ENCODE results near the gene PCSK6.

Gene PCSK6

GRCh38 chr15:101461097-101461496 lies 28.4 kb downstream of the PCSK6 start:
- TF ChIP-seq CTCF (IDR thresholded peaks at IDR 0.05; ENCODE audit: insufficient read depth, low read depth, low read length, missing control alignments) = no peak
- DNase-seq (ENCODE audit: low read depth) = no peak
- H3K4me3 ChIP-seq (ENCODE audit: low read depth, low read length) = no peak overlapping the region

GRCh38 chr15:101459579-101460300 lies 29.8 kb downstream of the PCSK6 start:
- no peak for DNase-seq (ENCODE audit: low read depth)
- TF ChIP-seq CTCF (IDR thresholded peaks at IDR 0.05; ENCODE audit: insufficient read depth, low read depth, low read length, missing control alignments) = no peak
- H3K4me3 ChIP-seq (ENCODE audit: low read depth, low read length) = no peak overlapping the region

- H3K4me3 ChIP-seq (ENCODE audit: low read depth, low read length) = no peak overlapping the region
- no peak for DNase-seq (ENCODE audit: low read depth)
- TF ChIP-seq CTCF (IDR thresholded peaks at IDR 0.05; ENCODE audit: insufficient read depth, low read depth, low read length, missing control alignments) = no peak
Measured at GRCh38 chr15:101458908-101459578, 30.5 kb downstream of the PCSK6 start.

- TF ChIP-seq CTCF (IDR thresholded peaks at IDR 0.05; ENCODE audit: insufficient read depth, low read depth, low read length, missing control alignments) = no peak
- H3K4me3 ChIP-seq (ENCODE audit: low read depth, low read length) = no peak overlapping the region
- no peak for DNase-seq (ENCODE audit: low read depth)
Measured at GRCh38 chr15:101458158-101458900, 31.2 kb downstream of the PCSK6 start.

GRCh38 chr15:101457696-101458095 lies 31.8 kb downstream of the PCSK6 start:
- DNase-seq (ENCODE audit: low read depth) = no peak
- no peak overlapping the region for H3K4me3 ChIP-seq (ENCODE audit: low read depth, low read length)
- no peak for TF ChIP-seq CTCF (IDR thresholded peaks at IDR 0.05; ENCODE audit: insufficient read depth, low read depth, low read length, missing control alignments)

GRCh38 chr15:101456057-101456739 lies 33.3 kb downstream of the PCSK6 start:
- H3K4me3 ChIP-seq (ENCODE audit: low read depth, low read length) = no peak overlapping the region
- no peak for TF ChIP-seq CTCF (IDR thresholded peaks at IDR 0.05; ENCODE audit: insufficient read depth, low read depth, low read length, missing control alignments)

More at GRCh38 chr15:101456057-101456739, 33.3 kb downstream of the PCSK6 start:
- no peak for DNase-seq (ENCODE audit: low read depth)
